GM23338 (cell line): Measurements from ENCODE around the gene PHKB. TPM values are rescaled to one million over a fixed set of nuclear protein-coding genes. Genes with fewer than 3 reads are reported as not detected.

Source experiments
- ATAC-seq: fragments of 200-7000 bp; cut with Tn5 transposase; 3 replicates; pipeline ENCODE4 v1.9.1; 2020
- DNase-seq: peaks from one replicate; pipeline ENCODE4 v3.0.0-alpha.2; 2015; ENCODE audit warnings: low spot score
- H2AFZ ChIP-seq: fragments of 200-600 bp; sonication (generic); 2 replicates; pipeline ENCODE4 v1.8.0; 2016; ENCODE audit warnings: antibody characterized with exemption, mild to moderate bottlenecking, moderate library complexity
- H3F3A ChIP-seq: fragments of 200-600 bp; sonication (generic); replicated peaks from 2 replicates; pipeline ENCODE4 v1.8.0; 2017; ENCODE audit warnings: antibody characterized with exemption, mixed run types, low read depth
- H3K27ac ChIP-seq: fragments of 200-600 bp; sonication (generic); 2 replicates; pipeline ENCODE4 v1.6.1; 2016; ENCODE audit warnings: low read depth
- H3K27me3 ChIP-seq: fragments of 200-600 bp; sonication (generic); 2 replicates; pipeline ENCODE4 v1.8.0; 2016; ENCODE audit warnings: mild to moderate bottlenecking, mixed run types, moderate library complexity; ENCODE audit not compliant: insufficient read depth
- H3K36me3 ChIP-seq: fragments of 200-600 bp; sonication (generic); 2 replicates; pipeline ENCODE4 v1.8.0; 2016; ENCODE audit warnings: mild to moderate bottlenecking; ENCODE audit not compliant: insufficient read depth
- H3K4me1 ChIP-seq: fragments of 200-600 bp; sonication (generic); 2 replicates; pipeline ENCODE4 v1.8.0; 2016; ENCODE audit warnings: mild to moderate bottlenecking, moderate library complexity; ENCODE audit not compliant: insufficient read depth
- H3K4me2 ChIP-seq: fragments of 200-600 bp; sonication (generic); 2 replicates; pipeline ENCODE4 v1.7.1; 2017; ENCODE audit warnings: mixed run types
- H3K4me3 ChIP-seq: fragments of 200-600 bp; sonication (generic); 2 replicates; pipeline ENCODE4 v1.6.1; 2016; ENCODE audit warnings: mixed run types
- H3K79me2 ChIP-seq: fragments of 200-600 bp; sonication (generic); replicated peaks from 2 replicates; pipeline ENCODE4 v1.8.0; 2017; ENCODE audit warnings: mild to moderate bottlenecking; ENCODE audit not compliant: insufficient read depth
- H3K9me2 ChIP-seq: fragments of 200-600 bp; sonication (generic); 2 replicates; pipeline ENCODE4 v1.8.0; 2017; ENCODE audit not compliant: insufficient read depth
- H4K20me1 ChIP-seq: fragments of 200-600 bp; sonication (generic); replicated peaks from 2 replicates; pipeline ENCODE4 v1.8.0; 2017; ENCODE audit warnings: mild to moderate bottlenecking; ENCODE audit not compliant: insufficient read depth
- H3K27ac Mint-ChIP-seq: 2 replicates; pipeline ENCODE4 v1.8.0; 2020; ENCODE audit warnings: inconsistent platforms, mild to moderate bottlenecking, moderate library complexity, mixed read lengths
- H3K27me3 Mint-ChIP-seq: 3 replicates; pipeline ENCODE4 v1.8.0; 2022; ENCODE audit warnings: low read depth, mild to moderate bottlenecking, moderate library complexity, mixed read lengths, inconsistent platforms; ENCODE audit not compliant: insufficient read depth, poor library complexity
- H3K36me3 Mint-ChIP-seq: 3 replicates; pipeline ENCODE4 v1.8.0; 2021; ENCODE audit warnings: low read depth, mild to moderate bottlenecking, inconsistent platforms, moderate library complexity, mixed read lengths
- H3K4me1 Mint-ChIP-seq: 3 replicates; pipeline ENCODE4 v1.8.0; 2020; ENCODE audit warnings: mild to moderate bottlenecking, inconsistent platforms, mixed read lengths
- H3K4me3 Mint-ChIP-seq: 3 replicates; pipeline ENCODE4 v1.8.0; 2021; ENCODE audit warnings: moderate library complexity, mild to moderate bottlenecking, inconsistent platforms, mixed read lengths
- H3K9me3 Mint-ChIP-seq: 3 replicates; pipeline ENCODE4 v1.8.0; 2020; ENCODE audit warnings: moderate library complexity, mild to moderate bottlenecking, inconsistent platforms, mixed read lengths
- CREB1 ChIP-seq: fragments of 250-450 bp; sonication (Bioruptor Pico); IDR thresholded peaks from 2 replicates; pipeline ENCODE4 v1.5.0; 2020; ENCODE audit warnings: low read depth, mild to moderate bottlenecking, moderate library complexity
- EZH2 ChIP-seq: fragments of 200-600 bp; sonication (generic); IDR thresholded peaks from one replicate; pipeline ENCODE4 v1.8.0; 2017; ENCODE audit warnings: antibody characterized with exemption, mild to moderate bottlenecking, low read depth; ENCODE audit not compliant: unreplicated experiment
- EZH2phosphoT487 ChIP-seq: fragments of 200-600 bp; sonication (generic); IDR thresholded peaks from one replicate; pipeline ENCODE4 v1.8.1; 2018; ENCODE audit warnings: antibody characterized with exemption; ENCODE audit not compliant: unreplicated experiment
- NANOG ChIP-seq: IDR thresholded peaks from 2 replicates; pipeline ENCODE4 v1.6.1; 2016; ENCODE audit warnings: antibody characterized with exemption, borderline replicate concordance
- POLR2AphosphoS5 ChIP-seq: IDR thresholded peaks from 2 replicates; pipeline ENCODE4 v1.6.1; 2016; ENCODE audit warnings: antibody characterized with exemption, low read depth
- ZNF331 ChIP-seq: fragments of 250-450 bp; sonication (Bioruptor Pico); IDR thresholded peaks from 2 replicates; pipeline ENCODE4 v1.5.0; 2020; ENCODE audit warnings: low read depth, mild to moderate bottlenecking, moderate library complexity
- polyA plus RNA-seq: library from polyadenylated mRNA; unstranded; fragments of >200 nt; fragmentation: Nextera tagmentation; extraction: Ambion mirVana; gene quantifications from 2 replicates; pipeline ENCODE4 v1.2.1, GENCODE V29; 2016
- total RNA-seq: library from RNA; depleted of rRNA; stranded (reverse); fragments of >200 nt; shearing (Covaris generic); gene quantifications from 2 replicates; pipeline ENCODE4 v1.2.3, GENCODE V29; 2014
- TF ChIP-seq, protein P1 (sequence below): IDR thresholded peaks from one replicate; pipeline ENCODE4 v1.6.1; 2018; ENCODE audit warnings: antibody characterized with exemption; ENCODE audit not compliant: unreplicated experiment
- TF ChIP-seq, protein P2 (sequence below): IDR thresholded peaks from 2 replicates; pipeline ENCODE4 v1.6.1; 2016; ENCODE audit warnings: antibody characterized with exemption
- TF ChIP-seq, protein P3 (sequence below), 2 experiments: fragments of 200-600 bp in 1 of 2; sonication (generic) in 1 of 2; conservative IDR thresholded peaks; 2 replicates each; pipeline versions ENCODE4 v1.5.1 to v1.6.1; 2016 to 2017; ENCODE audit warnings: antibody characterized with exemption in 2 of 2, low read depth in 2 of 2, mild to moderate bottlenecking in 2 of 2, moderate library complexity in 1 of 2

Gene PHKB
- total and polyA plus RNA-seq, 2 experiments from 2014 or later: 20.3 to 57.3 TPM

DNA sequence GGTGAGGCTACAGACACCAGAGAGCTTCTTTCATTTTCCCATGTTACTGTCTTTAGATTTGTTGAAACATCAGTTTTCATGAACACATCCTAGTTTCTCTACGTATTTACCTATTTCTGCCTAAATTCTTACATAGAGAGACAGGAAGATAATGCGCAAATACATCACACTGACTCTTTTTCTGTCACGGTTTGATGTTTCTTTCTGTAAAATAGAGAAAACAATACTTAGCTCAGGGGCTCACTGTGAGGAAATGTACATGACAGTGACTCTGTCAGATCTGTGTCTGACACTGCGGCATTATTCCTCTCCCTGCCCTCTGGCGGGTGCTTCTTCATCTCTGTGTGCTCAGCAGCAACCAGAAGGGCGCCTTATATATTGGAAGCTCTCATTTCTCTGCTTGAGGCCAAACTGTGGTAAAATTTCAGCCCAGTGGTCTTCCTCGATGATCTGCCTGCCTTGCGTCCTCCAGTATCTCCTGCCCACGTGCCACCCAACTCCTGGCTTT is 264.1 kb downstream of the PHKB start (continued):
- TF ChIP-seq, protein P1, sequence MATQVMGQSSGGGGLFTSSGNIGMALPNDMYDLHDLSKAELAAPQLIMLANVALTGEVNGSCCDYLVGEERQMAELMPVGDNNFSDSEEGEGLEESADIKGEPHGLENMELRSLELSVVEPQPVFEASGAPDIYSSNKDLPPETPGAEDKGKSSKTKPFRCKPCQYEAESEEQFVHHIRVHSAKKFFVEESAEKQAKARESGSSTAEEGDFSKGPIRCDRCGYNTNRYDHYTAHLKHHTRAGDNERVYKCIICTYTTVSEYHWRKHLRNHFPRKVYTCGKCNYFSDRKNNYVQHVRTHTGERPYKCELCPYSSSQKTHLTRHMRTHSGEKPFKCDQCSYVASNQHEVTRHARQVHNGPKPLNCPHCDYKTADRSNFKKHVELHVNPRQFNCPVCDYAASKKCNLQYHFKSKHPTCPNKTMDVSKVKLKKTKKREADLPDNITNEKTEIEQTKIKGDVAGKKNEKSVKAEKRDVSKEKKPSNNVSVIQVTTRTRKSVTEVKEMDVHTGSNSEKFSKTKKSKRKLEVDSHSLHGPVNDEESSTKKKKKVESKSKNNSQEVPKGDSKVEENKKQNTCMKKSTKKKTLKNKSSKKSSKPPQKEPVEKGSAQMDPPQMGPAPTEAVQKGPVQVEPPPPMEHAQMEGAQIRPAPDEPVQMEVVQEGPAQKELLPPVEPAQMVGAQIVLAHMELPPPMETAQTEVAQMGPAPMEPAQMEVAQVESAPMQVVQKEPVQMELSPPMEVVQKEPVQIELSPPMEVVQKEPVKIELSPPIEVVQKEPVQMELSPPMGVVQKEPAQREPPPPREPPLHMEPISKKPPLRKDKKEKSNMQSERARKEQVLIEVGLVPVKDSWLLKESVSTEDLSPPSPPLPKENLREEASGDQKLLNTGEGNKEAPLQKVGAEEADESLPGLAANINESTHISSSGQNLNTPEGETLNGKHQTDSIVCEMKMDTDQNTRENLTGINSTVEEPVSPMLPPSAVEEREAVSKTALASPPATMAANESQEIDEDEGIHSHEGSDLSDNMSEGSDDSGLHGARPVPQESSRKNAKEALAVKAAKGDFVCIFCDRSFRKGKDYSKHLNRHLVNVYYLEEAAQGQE: no peak
- TF ChIP-seq POLR2AphosphoS5 (no peak), ZNF331 (CRISPR knock-in tag) (no peak), EZH2 (no peak), NANOG (no peak)
- TF ChIP-seq, protein P2, sequence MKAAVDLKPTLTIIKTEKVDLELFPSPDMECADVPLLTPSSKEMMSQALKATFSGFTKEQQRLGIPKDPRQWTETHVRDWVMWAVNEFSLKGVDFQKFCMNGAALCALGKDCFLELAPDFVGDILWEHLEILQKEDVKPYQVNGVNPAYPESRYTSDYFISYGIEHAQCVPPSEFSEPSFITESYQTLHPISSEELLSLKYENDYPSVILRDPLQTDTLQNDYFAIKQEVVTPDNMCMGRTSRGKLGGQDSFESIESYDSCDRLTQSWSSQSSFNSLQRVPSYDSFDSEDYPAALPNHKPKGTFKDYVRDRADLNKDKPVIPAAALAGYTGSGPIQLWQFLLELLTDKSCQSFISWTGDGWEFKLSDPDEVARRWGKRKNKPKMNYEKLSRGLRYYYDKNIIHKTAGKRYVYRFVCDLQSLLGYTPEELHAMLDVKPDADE: no peak
- TF ChIP-seq, protein P3, sequence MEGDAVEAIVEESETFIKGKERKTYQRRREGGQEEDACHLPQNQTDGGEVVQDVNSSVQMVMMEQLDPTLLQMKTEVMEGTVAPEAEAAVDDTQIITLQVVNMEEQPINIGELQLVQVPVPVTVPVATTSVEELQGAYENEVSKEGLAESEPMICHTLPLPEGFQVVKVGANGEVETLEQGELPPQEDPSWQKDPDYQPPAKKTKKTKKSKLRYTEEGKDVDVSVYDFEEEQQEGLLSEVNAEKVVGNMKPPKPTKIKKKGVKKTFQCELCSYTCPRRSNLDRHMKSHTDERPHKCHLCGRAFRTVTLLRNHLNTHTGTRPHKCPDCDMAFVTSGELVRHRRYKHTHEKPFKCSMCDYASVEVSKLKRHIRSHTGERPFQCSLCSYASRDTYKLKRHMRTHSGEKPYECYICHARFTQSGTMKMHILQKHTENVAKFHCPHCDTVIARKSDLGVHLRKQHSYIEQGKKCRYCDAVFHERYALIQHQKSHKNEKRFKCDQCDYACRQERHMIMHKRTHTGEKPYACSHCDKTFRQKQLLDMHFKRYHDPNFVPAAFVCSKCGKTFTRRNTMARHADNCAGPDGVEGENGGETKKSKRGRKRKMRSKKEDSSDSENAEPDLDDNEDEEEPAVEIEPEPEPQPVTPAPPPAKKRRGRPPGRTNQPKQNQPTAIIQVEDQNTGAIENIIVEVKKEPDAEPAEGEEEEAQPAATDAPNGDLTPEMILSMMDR (conservative IDR thresholded peaks at IDR 0.05; ENCODE audit: low read depth in 2 of 2): no peak

DNA sequence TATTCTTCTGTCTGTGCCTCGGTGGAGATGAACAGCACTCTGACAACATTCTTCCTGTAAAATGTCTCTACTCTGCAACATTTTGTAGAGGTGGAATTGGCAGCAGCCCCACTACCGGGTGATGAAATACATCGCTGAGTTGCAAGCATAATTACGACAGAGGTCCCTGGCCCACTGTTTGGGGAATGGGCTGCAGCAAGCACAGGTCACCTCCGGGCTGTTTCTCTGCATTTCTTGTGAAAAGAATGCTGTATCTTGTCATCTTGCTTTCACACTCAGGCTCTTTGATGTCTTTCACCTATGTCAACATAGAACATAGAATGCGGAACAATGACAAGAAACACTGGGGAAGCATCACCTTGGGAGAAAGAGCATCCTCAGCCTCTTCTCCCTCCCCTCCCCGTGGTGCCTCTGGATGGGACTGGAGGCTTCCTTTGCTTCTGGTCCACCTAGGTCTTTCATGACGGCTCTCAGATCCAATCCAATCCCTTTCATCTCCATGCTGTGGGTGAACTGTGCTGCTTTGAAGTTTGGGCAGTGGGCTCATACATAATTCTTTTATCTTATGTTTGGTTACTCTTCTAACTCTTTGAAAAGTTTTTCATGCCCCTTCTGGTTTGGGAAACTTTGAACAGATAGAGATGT is 265.0 kb downstream of the PHKB start:
- Histone ChIP-seq H2AFZ (no peak overlapping the region), H4K20me1 (no peaks in the 10 kb centered on the region), H3K27me3 (no peaks in the 10 kb centered on the region), H3K27ac (no peak overlapping the region), H3K4me3 (no peak overlapping the region), H3K9me2 (peaks cover 12% of the 10 kb centered on the region; the same call in 1 of the 2 replicates), H3K4me1 (no peaks in the 10 kb centered on the region), H3K4me2 (no peak overlapping the region), H3K36me3 (no peaks in the 10 kb centered on the region), H3F3A (no peaks in the 10 kb centered on the region), H3K79me2 (no peaks in the 10 kb centered on the region)
- Mint-ChIP-seq H3K27ac (no peak overlapping the region), H3K4me3 (no peak overlapping the region), H3K4me1 (peaks cover 7% of the 10 kb centered on the region), H3K27me3 (no peaks in the 10 kb centered on the region), H3K9me3 (no peaks in the 10 kb centered on the region), H3K36me3 (no peaks in the 10 kb centered on the region)
- ATAC-seq (no peak), DNase-seq (no peak)
- TF ChIP-seq EZH2: no peak
- no peak for TF ChIP-seq EZH2phosphoT487
- TF ChIP-seq, protein P3 (conservative IDR thresholded peaks at IDR 0.05; ENCODE audit: low read depth in 2 of 2): no peak
- TF ChIP-seq CREB1 (CRISPR knock-in tag): no peak
- TF ChIP-seq NANOG: no peak
- no peak for TF ChIP-seq POLR2AphosphoS5
